ENCODE results near the gene FXYD4.

GRCh38 chr10:43383204-43383971 is 12.0 kb downstream of the FXYD4 start:
- TF ChIP-seq CTCF (IDR thresholded peaks at IDR 0.05; ENCODE audit: control extremely low read depth in 1 of 3, insufficient read depth in 1 of 3, low read depth in 1 of 3, low read length in 3 of 3) (no peak), POLR2A (IDR thresholded peaks at IDR 0.05; ENCODE audit: control extremely low read depth in 1 of 2, low read depth in 2 of 2, low read length in 2 of 2) (no peak), E2F6 (IDR thresholded peaks at IDR 0.05) (no peak), SIN3A (conservative IDR thresholded peaks at IDR 0.05 in 1 of 2, IDR thresholded peaks at IDR 0.05 in 1 of 2; ENCODE audit: low read depth in 1 of 2, low read length in 2 of 2) (no peak), TCF12 (IDR thresholded peaks at IDR 0.05; ENCODE audit: low read depth, low read length) (no peak), RAD21 (IDR thresholded peaks at IDR 0.05 in 1 of 2, conservative IDR thresholded peaks at IDR 0.05 in 1 of 2; ENCODE audit: low read depth in 2 of 2, low read length in 2 of 2) (no peak), BACH1 (IDR thresholded peaks at IDR 0.05; ENCODE audit: low read length) (no peak), CREB1 (IDR thresholded peaks at IDR 0.05) (no peak), SAP30 (IDR thresholded peaks at IDR 0.05; ENCODE audit: insufficient read depth, insufficient replicate concordance, low read length) (no peak), ZNF274 (IDR thresholded peaks at IDR 0.05; ENCODE audit: borderline replicate concordance, extremely low read depth, low read length) (no peak), ATF3 (IDR thresholded peaks at IDR 0.05; ENCODE audit: insufficient read depth, low read depth, low read length) (no peak), EP300 (IDR thresholded peaks at IDR 0.05; ENCODE audit: borderline replicate concordance in 1 of 2, low read depth in 2 of 2, low read length in 2 of 2) (no peak)

All from H1 (cell line).